A204.1 (cell line): Measurements from ENCODE around the gene PID1.
A peak's percentile ranks its signal among the peaks of the same experiment; 100 is the strongest.

Experiments
- FAIRE-seq: peaks from 2 replicates; lab custom pipeline; 2012; peaks lifted over from hg19 to GRCh38; lab: Jason Lieb, UNC

Gene PID1

GRCh38 chr2:229270551-229271410 is at the start of gene PID1:
Gene PID1, minus strand, starts transcription at chr2:229271287. Its CDS starts 244 bp downstream, at chr2:229271043.
- FAIRE-seq: no peak

GRCh38 chr2:229319558-229319957 is 48.5 kb upstream of the PID1 start:
- no peak for FAIRE-seq

GRCh38 chr2:229314117-229314516 is 43.0 kb upstream of the PID1 start:
- no peak for FAIRE-seq

GRCh38 chr2:229313591-229313990 is 42.5 kb upstream of the PID1 start:
- FAIRE-seq: no peak

GRCh38 chr2:229301237-229301636 is 30.1 kb upstream of the PID1 start:
- no peak for FAIRE-seq

GRCh38 chr2:229300790-229301189 is 29.7 kb upstream of the PID1 start:
- FAIRE-seq: no peak

- FAIRE-seq: no peak
These were observed 29.3 kb upstream of the PID1 start for GRCh38 chr2:229300371-229300770.

- FAIRE-seq: no peak
These were observed 26.2 kb upstream of the PID1 start for GRCh38 chr2:229297247-229297646.

- FAIRE-seq: no peak
These were observed 25.4 kb upstream of the PID1 start for GRCh38 chr2:229296536-229296935.

GRCh38 chr2:229296016-229296415 is 24.9 kb upstream of the PID1 start:
- FAIRE-seq: no peak

- FAIRE-seq: no peak
These were observed 16.7 kb upstream of the PID1 start for GRCh38 chr2:229287823-229288222.

- no peak for FAIRE-seq
These were observed 11.9 kb upstream of the PID1 start for GRCh38 chr2:229282758-229283546.

GRCh38 chr2:229279516-229279915 is 8.4 kb upstream of the PID1 start:
- FAIRE-seq: no peak

- FAIRE-seq: no peak
These were observed 4.4 kb upstream of the PID1 start for GRCh38 chr2:229275506-229275905.

GRCh38 chr2:229273723-229274338 is 2.7 kb upstream of the PID1 start:
- peak; percentile 98 for FAIRE-seq

- no peak for FAIRE-seq
These were observed 2.1 kb upstream of the PID1 start for GRCh38 chr2:229273006-229273722.

GRCh38 chr2:229269941-229270340 is 1.1 kb downstream of the PID1 start:
- FAIRE-seq: no peak

GRCh38 chr2:229269146-229269545 is 1.9 kb downstream of the PID1 start:
- no peak for FAIRE-seq

- FAIRE-seq: no peak
These were observed 2.5 kb downstream of the PID1 start for GRCh38 chr2:229268626-229269025.

- no peak for FAIRE-seq
These were observed 4.0 kb downstream of the PID1 start for GRCh38 chr2:229267080-229267479.

- no peak for FAIRE-seq
These were observed 5.4 kb downstream of the PID1 start for GRCh38 chr2:229265727-229266126.

GRCh38 chr2:229261599-229261998 is 9.5 kb downstream of the PID1 start:
- no peak for FAIRE-seq
